ENCODE results near the gene TAF3. TPM values are rescaled to one million over a fixed set of nuclear protein-coding genes. Genes with fewer than 3 reads are reported as not detected.

Gene TAF3
- total RNA-seq, 1 donor = 3.9 TPM

GRCh38 chr10:7986851-7987250 is 168.5 kb downstream of the TAF3 start:
- no peak for TF ChIP-seq CTCF (IDR thresholded peaks at IDR 0.05; ENCODE audit: insufficient read depth, low read length)
- peak; percentile 4 for DNase-seq (ENCODE audit: low read depth)
- H3K4me3 ChIP-seq (ENCODE audit: low read depth, low read length) = no peak overlapping the region

- H3K4me3 ChIP-seq (ENCODE audit: low read depth, low read length) = no peak overlapping the region
- DNase-seq (ENCODE audit: low read depth) = no peak
- no peak for TF ChIP-seq CTCF (IDR thresholded peaks at IDR 0.05; ENCODE audit: insufficient read depth, low read length)
Observed at GRCh38 chr10:7988989-7989388, 170.7 kb downstream of the TAF3 start.

GRCh38 chr10:7998831-7999230 is 180.5 kb downstream of the TAF3 start:
- no peak for TF ChIP-seq CTCF (IDR thresholded peaks at IDR 0.05; ENCODE audit: insufficient read depth, low read length)
- H3K4me3 ChIP-seq (ENCODE audit: low read depth, low read length) = no peak overlapping the region

GRCh38 chr10:8004469-8005000 is 186.2 kb downstream of the TAF3 start:
- no peak for DNase-seq (ENCODE audit: low read depth)
- H3K4me3 ChIP-seq (ENCODE audit: low read depth, low read length) = no peak overlapping the region
- no peak for TF ChIP-seq CTCF (IDR thresholded peaks at IDR 0.05; ENCODE audit: insufficient read depth, low read length)

More at GRCh38 chr10:7998831-7999230, 180.5 kb downstream of the TAF3 start:
- no peak for DNase-seq (ENCODE audit: low read depth)

- DNase-seq (ENCODE audit: low read depth) = no peak
- TF ChIP-seq CTCF (IDR thresholded peaks at IDR 0.05; ENCODE audit: insufficient read depth, low read length) = no peak
- H3K4me3 ChIP-seq (ENCODE audit: low read depth, low read length) = no peak overlapping the region
Observed at GRCh38 chr10:8006274-8006999, 188.1 kb downstream of the TAF3 start.

GRCh38 chr10:8009031-8009430 is 190.7 kb downstream of the TAF3 start:
- no peak for TF ChIP-seq CTCF (IDR thresholded peaks at IDR 0.05; ENCODE audit: insufficient read depth, low read length)
- H3K4me3 ChIP-seq (ENCODE audit: low read depth, low read length) = no peak overlapping the region

More at GRCh38 chr10:8009031-8009430, 190.7 kb downstream of the TAF3 start:
- DNase-seq (ENCODE audit: low read depth) = no peak
